H1 (cell line): ENCODE results near the gene COL4A1. TPM values are rescaled to one million over a fixed set of nuclear protein-coding genes. Genes with fewer than 3 reads are reported as not detected.

ENCODE experiments used
- CTCF ChIA-PET: fragments of 300-600 bp; sonication (Branson Sonifier 250); formaldehyde crosslinking; loops from one replicate; lab custom pipeline; 2021; ENCODE audit not compliant: partially characterized antibody; lab: Charles Lee
- POLR2A ChIA-PET: fragments of 300-600 bp; sonication (Branson Sonifier 250); formaldehyde crosslinking; loops from one replicate; lab custom pipeline; 2021; ENCODE audit warnings: inconsistent platforms; ENCODE audit not compliant: partially characterized antibody; lab: Charles Lee
- DNase-seq, 2 experiments: peaks; one replicate each; pipeline versions ENCODE4 v3.0.0 to v3.0.0-alpha.2; 2010 to 2022; ENCODE audit warnings: low spot score in 2 of 2, low read depth in 1 of 2, mixed read lengths in 1 of 2
- FAIRE-seq: peaks from 2 replicates; lab custom pipeline; 2011; peaks lifted over from hg19 to GRCh38; lab: Jason Lieb, UNC
- H2AFZ ChIP-seq: 2 replicates; pipeline ENCODE4 v1.8.1; 2012; ENCODE audit warnings: low read length, inconsistent platforms
- H2AK5ac ChIP-seq: 2 replicates; pipeline ENCODE4 v1.6.1; 2013; ENCODE audit warnings: low read depth, low read length
- H2BK120ac ChIP-seq: replicated peaks from 2 replicates; pipeline ENCODE3; 2013; ENCODE audit warnings: low read depth, low read length, inconsistent platforms
- H2BK12ac ChIP-seq: 2 replicates; pipeline ENCODE4 v1.6.1; 2013; ENCODE audit warnings: low read depth, low read length
- H2BK15ac ChIP-seq: 2 replicates; pipeline ENCODE4 v1.6.1; 2013; ENCODE audit warnings: low read length
- H2BK20ac ChIP-seq: 2 replicates; pipeline ENCODE4 v1.6.1; 2013; ENCODE audit warnings: low read length
- H2BK5ac ChIP-seq: 2 replicates; pipeline ENCODE4 v1.6.1; 2013; ENCODE audit warnings: low read depth, low read length
- H3K14ac ChIP-seq: 2 replicates; pipeline ENCODE4 v1.6.1; 2013; ENCODE audit warnings: inconsistent platforms; ENCODE audit not compliant: insufficient read length
- H3K18ac ChIP-seq: 2 replicates; pipeline ENCODE4 v1.6.1; 2013; ENCODE audit warnings: low read length; ENCODE audit errors: extremely low read depth
- H3K23ac ChIP-seq: 2 replicates; pipeline ENCODE4 v1.6.1; 2013; ENCODE audit warnings: inconsistent platforms; ENCODE audit not compliant: insufficient read length
- H3K23me2 ChIP-seq: 2 replicates; pipeline ENCODE4 v1.6.1; 2013; ENCODE audit warnings: low read depth, low read length
- H3K27ac ChIP-seq: 2 replicates; pipeline ENCODE4 v1.6.1; 2011; ENCODE audit warnings: low read depth, low read length, inconsistent platforms
- H3K27me3 ChIP-seq, 4 experiments: replicated peaks in 1 of 4; 1 replicate in 1 of 4; 2 replicates in 3 of 4; pipeline versions ENCODE4 v1.6.1 to v1.8.1; 2011 to 2013; ENCODE audit warnings: low read length in 3 of 4, mild to moderate bottlenecking in 3 of 4, inconsistent platforms in 2 of 4, mixed read lengths in 2 of 4, moderate library complexity in 1 of 4; ENCODE audit not compliant: control insufficient read depth in 3 of 4, insufficient read depth in 3 of 4; ENCODE audit errors: extremely low read depth in 1 of 4
- H3K36me3 ChIP-seq, 4 experiments: 2 replicates each; pipeline versions ENCODE4 v1.6.1 to v1.8.1; 2011 to 2013; ENCODE audit warnings: mild to moderate bottlenecking in 4 of 4, low read length in 3 of 4, moderate library complexity in 2 of 4, control low read depth in 1 of 4, inconsistent platforms in 1 of 4; ENCODE audit not compliant: insufficient read depth in 4 of 4, control insufficient read depth in 2 of 4
- H3K4ac ChIP-seq: replicated peaks from 2 replicates; pipeline ENCODE3; 2013; ENCODE audit warnings: low read length, low read depth, mixed read lengths, inconsistent platforms; ENCODE audit not compliant: insufficient read length
- H3K4me1 ChIP-seq, 4 experiments: replicated peaks in 1 of 4; 1 replicate in 1 of 4; 2 replicates in 3 of 4; pipeline versions ENCODE4 v1.6.1 to v1.8.1; 2011 to 2013; ENCODE audit warnings: low read length in 3 of 4, inconsistent platforms in 2 of 4, mixed read lengths in 1 of 4; ENCODE audit not compliant: insufficient read depth in 4 of 4, control insufficient read depth in 3 of 4
- H3K4me2 ChIP-seq, 2 experiments: 2 replicates each; pipeline versions ENCODE4 v1.6.1 to v1.8.1; 2011 to 2013; ENCODE audit warnings: low read depth in 2 of 2, low read length in 2 of 2, control low read depth in 1 of 2, inconsistent platforms in 1 of 2, mild to moderate bottlenecking in 1 of 2; ENCODE audit not compliant: insufficient read depth in 1 of 2
- H3K4me3 ChIP-seq, 4 experiments: fragments of 200-600, 300-600 bp in 1 of 4; sonication (generic), shearing (Covaris generic), sonication (Bioruptor Twin) in 1 of 4; 2 replicates each; pipeline versions ENCODE4 v1.5.1 to v1.8.1; 2011 to 2016; ENCODE audit warnings: low read length in 4 of 4, low read depth in 3 of 4, control low read depth in 2 of 4, inconsistent platforms in 2 of 4, mild to moderate bottlenecking in 2 of 4, mixed read lengths in 1 of 4, moderate library complexity in 1 of 4; ENCODE audit not compliant: insufficient read depth in 2 of 4; ENCODE audit errors: extremely low read depth in 1 of 4
- H3K56ac ChIP-seq: replicated peaks from 2 replicates; pipeline ENCODE3; 2013; ENCODE audit warnings: low read depth, mild to moderate bottlenecking, mixed read lengths, low read length, inconsistent platforms; ENCODE audit not compliant: insufficient read length
- H3K79me1 ChIP-seq: 2 replicates; pipeline ENCODE4 v1.6.1; 2013; ENCODE audit warnings: low read depth, low read length, control low read depth
- H3K79me2 ChIP-seq, 2 experiments: 2 replicates each; pipeline versions ENCODE4 v1.6.1 to v1.8.1; 2012 to 2013; ENCODE audit warnings: low read length in 2 of 2, mild to moderate bottlenecking in 2 of 2, inconsistent platforms in 1 of 2; ENCODE audit not compliant: insufficient read depth in 2 of 2, control insufficient read depth in 1 of 2
- H3K9ac ChIP-seq, 4 experiments: replicated peaks in 1 of 4; 1 replicate in 1 of 4; 2 replicates in 3 of 4; pipeline versions ENCODE4 v1.6.1 to v1.8.1; 2011 to 2013; ENCODE audit warnings: low read depth in 3 of 4, low read length in 3 of 4, control low read depth in 2 of 4, mild to moderate bottlenecking in 2 of 4, moderate library complexity in 2 of 4, inconsistent platforms in 1 of 4; ENCODE audit errors: extremely low read depth in 1 of 4
- H3K9me3 ChIP-seq, 2 experiments: 2 replicates each; pipeline versions ENCODE4 v1.6.1 to v1.8.1; 2012 to 2013; ENCODE audit warnings: mild to moderate bottlenecking in 2 of 2, moderate library complexity in 2 of 2, control low read depth in 1 of 2, inconsistent platforms in 1 of 2, low read depth in 1 of 2, low read length in 1 of 2, mixed read lengths in 1 of 2; ENCODE audit not compliant: insufficient read depth in 2 of 2
- H4K20me1 ChIP-seq, 2 experiments: replicated peaks in 1 of 2; 2 replicates each; pipeline versions ENCODE3 to v1.8.1; 2011 to 2013; ENCODE audit warnings: inconsistent platforms in 2 of 2, low read length in 2 of 2, mild to moderate bottlenecking in 1 of 2; ENCODE audit not compliant: insufficient read depth in 2 of 2, control insufficient read depth in 1 of 2
- H4K5ac ChIP-seq: 2 replicates; pipeline ENCODE4 v1.6.1; 2013; ENCODE audit warnings: low read length, low read depth, mixed read lengths, inconsistent platforms; ENCODE audit not compliant: insufficient read length
- H4K8ac ChIP-seq: 2 replicates; pipeline ENCODE4 v1.8.0; 2013; ENCODE audit warnings: mild to moderate bottlenecking, moderate library complexity, low read length, inconsistent platforms; ENCODE audit not compliant: insufficient read depth; ENCODE audit errors: extremely low read depth
- H4K91ac ChIP-seq: replicated peaks from 2 replicates; pipeline ENCODE3; 2013; ENCODE audit warnings: low read length, mixed read lengths, inconsistent platforms; ENCODE audit not compliant: insufficient read length
- EZH2 ChIP-seq: fragments of 200-600 bp; sonication (generic); IDR thresholded peaks from 2 replicates; pipeline ENCODE4 v1.7.1; 2012; ENCODE audit warnings: low read depth, mild to moderate bottlenecking, moderate library complexity, low read length, inconsistent platforms; ENCODE audit not compliant: severe bottlenecking
- GABPA ChIP-seq: IDR thresholded peaks from 2 replicates; pipeline ENCODE4 v1.6.1; 2011; ENCODE audit warnings: mild to moderate bottlenecking, low read length, moderate library complexity, borderline replicate concordance; ENCODE audit not compliant: insufficient read depth
- POU5F1 ChIP-seq: IDR thresholded peaks from 2 replicates; pipeline ENCODE4 v1.6.1; 2011; ENCODE audit warnings: low read depth, mild to moderate bottlenecking, low read length, moderate library complexity
- SP2 ChIP-seq: IDR thresholded peaks from 2 replicates; pipeline ENCODE4 v1.6.1; 2012; ENCODE audit warnings: mild to moderate bottlenecking, low read length, inconsistent platforms
- WGBS, 2 experiments: shearing (Covaris generic) in 1 of 2; methylation state at CpG; one replicate each; pipeline versions ENCODE4 v1.1.6 to v1.1.7; 2013 to 2015; ENCODE audit warnings: low lambda C conversion rate in 2 of 2, mixed read lengths in 2 of 2, inconsistent platforms in 1 of 2, low coverage in 1 of 2, missing lambda C conversion rate in 1 of 2; ENCODE audit not compliant: insufficient replicate concordance in 2 of 2, insufficient coverage in 1 of 2, insufficient read length in 1 of 2; ENCODE audit errors: extremely low coverage in 1 of 2, missing lambda C conversion rate in 1 of 2; 5-methylcytosine and 5-hydroxymethylcytosine counted together
- polyA plus RNA-seq, 7 experiments: library from polyadenylated mRNA; depleted of rRNA in 3 of 7; stranded (reverse) in 5 of 7; unstranded in 2 of 7; fragments of >200 nt in 5 of 7; fragments of 200-250 nt in 2 of 7; gene quantifications; 1 replicate in 5 of 7; 2 replicates in 1 of 7; 4 replicates in 1 of 7; pipeline versions ENCODE4 v1.2.1 to v1.2.3, GENCODE V29; 2011 to 2013; ENCODE audit warnings: missing spikeins in 2 of 7, mixed read lengths in 2 of 7
- total RNA-seq: library from RNA; stranded (reverse); fragmentation: NEBNext Ultra II Directional; extraction: Animal tissue kit (Norgen Biotek cat#: 25700); gene quantifications from 2 replicates; pipeline ENCODE4 v1.2.1, GENCODE V29; 2021

COL4A1 gene
- total and polyA plus RNA-seq, 2 of the 8 experiments (the other 6 are each of a cell fraction or from before 2014, with no cell fraction given), result 30.7 to 82.0 TPM

DNA sequence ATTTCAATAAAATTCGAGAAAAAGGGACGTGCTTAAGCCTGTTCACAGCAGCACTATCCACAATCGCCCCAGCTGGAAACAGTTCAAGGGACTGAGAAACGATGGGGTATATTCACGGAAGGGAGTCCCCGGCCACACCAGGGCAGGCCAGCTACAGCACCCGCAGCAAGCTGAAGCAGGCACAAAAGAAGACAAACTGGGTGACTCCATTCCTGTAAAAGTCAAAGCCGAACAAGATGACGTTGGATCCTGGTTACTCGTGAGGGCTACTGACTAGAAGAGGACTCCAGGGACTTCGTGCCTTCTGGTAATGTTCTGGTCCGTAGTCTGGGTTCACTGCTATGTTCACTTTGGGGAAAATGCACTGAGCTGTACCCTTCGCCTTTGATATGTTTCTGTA is 57.6 kb downstream of the COL4A1 start:
- H3K9me3 ChIP-seq, result no peaks in the 10 kb centered on the region

More for the DNA sequence above, 57.6 kb downstream of the COL4A1 start:
- Histone ChIP-seq H3K4me1 (peaks cover 0 to 8% (median 2%) of the 10 kb centered on the region in 4 experiments; a peak in 5 of 7 replicates), H3K27me3 (no peaks in the 10 kb centered on the region), H2BK15ac (no peak overlapping the region), H3K18ac (no peak overlapping the region), H3K4ac (no peak overlapping the region), H2AFZ (no peak overlapping the region), H3K4me2 (no peak overlapping the region), H3K79me1 (no peaks in the 10 kb centered on the region), H3K23me2 (no peaks in the 10 kb centered on the region), H3K27ac (no peak overlapping the region), H2AK5ac (no peak overlapping the region), H3K23ac (no peak overlapping the region), H3K14ac (no peak overlapping the region), H3K9ac (no peak overlapping the region), H4K20me1 (peaks cover 0 to 1% of the 10 kb centered on the region in 2 experiments), H3K36me3 (no peaks in the 10 kb centered on the region), H4K5ac (no peak overlapping the region), H2BK5ac (no peak overlapping the region), H3K4me3 (no peak overlapping the region), H2BK20ac (no peak overlapping the region), H2BK12ac (no peak overlapping the region), H3K56ac (no peak overlapping the region), H3K79me2 (no peaks in the 10 kb centered on the region), H4K8ac (no peak overlapping the region; the same call in 1 of the 2 replicates), H2BK120ac (no peak overlapping the region), H4K91ac (no peak overlapping the region)
- FAIRE-seq (no peak), DNase-seq (no peak)
- TF ChIP-seq GABPA, result no peak
- no peak for TF ChIP-seq EZH2
- no peak for TF ChIP-seq SP2
- no peak for TF ChIP-seq POU5F1
- 84% methylated on average over 13 of the region's 13 CpGs; no CpG with 5 or more reads in 1 of the 2 experiments for WGBS, 2 experiments
- ChIA-PET POLR2A (interaction anchor here (2.4 kb wide), 1 partner anchor 10 kb away, joined by 5 read pairs; no protein-coding TSS in a partner anchor), CTCF (interaction anchor here (0.7 to 4.1 kb wide), 5 partner anchors 11 to 161 kb away, joined by 3 to 28 read pairs (median 4); no protein-coding TSS in a partner anchor)
